ENCODE data around the gene C1orf94.

DNA sequence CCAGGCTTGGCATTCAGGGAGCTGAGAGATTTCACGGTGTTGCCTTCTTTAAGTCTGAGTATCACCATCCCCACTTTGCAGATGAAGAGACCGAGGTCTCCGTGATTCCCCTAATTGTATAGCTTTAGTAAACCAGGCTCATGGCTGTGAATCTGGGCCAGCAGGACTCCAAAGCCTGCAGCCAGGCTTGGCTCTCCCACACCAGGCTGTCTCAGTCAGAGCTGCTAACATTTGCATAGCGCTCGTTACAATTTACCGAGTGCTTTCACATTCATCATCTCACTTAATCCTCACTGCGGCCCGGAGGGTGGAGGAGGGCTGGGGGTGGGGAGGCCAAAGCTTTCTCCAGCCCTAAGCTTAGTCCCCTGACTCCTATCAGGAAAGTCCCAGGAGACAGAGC, 11.7 kb downstream of the C1orf94 start:
- TF ChIP-seq POLR2A (IDR thresholded peaks at IDR 0.05; ENCODE audit: low read depth, low read length) = no peak
- no peak for TF ChIP-seq CEBPB (IDR thresholded peaks at IDR 0.05; ENCODE audit: low read depth, low read length)
- TF ChIP-seq, protein P1, sequence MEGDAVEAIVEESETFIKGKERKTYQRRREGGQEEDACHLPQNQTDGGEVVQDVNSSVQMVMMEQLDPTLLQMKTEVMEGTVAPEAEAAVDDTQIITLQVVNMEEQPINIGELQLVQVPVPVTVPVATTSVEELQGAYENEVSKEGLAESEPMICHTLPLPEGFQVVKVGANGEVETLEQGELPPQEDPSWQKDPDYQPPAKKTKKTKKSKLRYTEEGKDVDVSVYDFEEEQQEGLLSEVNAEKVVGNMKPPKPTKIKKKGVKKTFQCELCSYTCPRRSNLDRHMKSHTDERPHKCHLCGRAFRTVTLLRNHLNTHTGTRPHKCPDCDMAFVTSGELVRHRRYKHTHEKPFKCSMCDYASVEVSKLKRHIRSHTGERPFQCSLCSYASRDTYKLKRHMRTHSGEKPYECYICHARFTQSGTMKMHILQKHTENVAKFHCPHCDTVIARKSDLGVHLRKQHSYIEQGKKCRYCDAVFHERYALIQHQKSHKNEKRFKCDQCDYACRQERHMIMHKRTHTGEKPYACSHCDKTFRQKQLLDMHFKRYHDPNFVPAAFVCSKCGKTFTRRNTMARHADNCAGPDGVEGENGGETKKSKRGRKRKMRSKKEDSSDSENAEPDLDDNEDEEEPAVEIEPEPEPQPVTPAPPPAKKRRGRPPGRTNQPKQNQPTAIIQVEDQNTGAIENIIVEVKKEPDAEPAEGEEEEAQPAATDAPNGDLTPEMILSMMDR (conservative IDR thresholded peaks at IDR 0.05; ENCODE audit: low read depth, low read length) = no peak
- no peak for TF ChIP-seq NFE2L2 (IDR thresholded peaks at IDR 0.05; ENCODE audit: low read depth, low read length)
- TF ChIP-seq RAD21 (IDR thresholded peaks at IDR 0.05; ENCODE audit: low read length) = no peak
- TF ChIP-seq SMC3 (IDR thresholded peaks at IDR 0.05; ENCODE audit: low read depth, low read length) = no peak
- no peak for TF ChIP-seq CHD1 (IDR thresholded peaks at IDR 0.05; ENCODE audit: low read depth, low read length)
- TF ChIP-seq BHLHE40 (IDR thresholded peaks at IDR 0.05; ENCODE audit: low read depth, low read length) = no peak
- TF ChIP-seq MAZ (IDR thresholded peaks at IDR 0.05; ENCODE audit: borderline replicate concordance, low read depth, low read length) = no peak
- TF ChIP-seq RFX5 (IDR thresholded peaks at IDR 0.05; ENCODE audit: low read depth, low read length) = no peak
- TF ChIP-seq, protein P2, sequence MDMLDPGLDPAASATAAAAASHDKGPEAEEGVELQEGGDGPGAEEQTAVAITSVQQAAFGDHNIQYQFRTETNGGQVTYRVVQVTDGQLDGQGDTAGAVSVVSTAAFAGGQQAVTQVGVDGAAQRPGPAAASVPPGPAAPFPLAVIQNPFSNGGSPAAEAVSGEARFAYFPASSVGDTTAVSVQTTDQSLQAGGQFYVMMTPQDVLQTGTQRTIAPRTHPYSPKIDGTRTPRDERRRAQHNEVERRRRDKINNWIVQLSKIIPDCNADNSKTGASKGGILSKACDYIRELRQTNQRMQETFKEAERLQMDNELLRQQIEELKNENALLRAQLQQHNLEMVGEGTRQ (IDR thresholded peaks at IDR 0.05; ENCODE audit: low read depth, low read length) = no peak
- TF ChIP-seq FOS (IDR thresholded peaks at IDR 0.05; ENCODE audit: low read depth, low read length) = no peak
